HepG2 (cell line): Measurements from ENCODE around the gene COBLL1. TPM values are rescaled to one million over a fixed set of nuclear protein-coding genes. Genes with fewer than 3 reads are reported as not detected.

Experiments
- ATF3 ChIP-seq: sonication (generic); formaldehyde crosslinking; IDR thresholded peaks from 2 replicates; pipeline ENCODE4 v1.4.0; 2020; ENCODE audit warnings: missing genetic modification reagents
- CENPX ChIP-seq: sonication (generic); formaldehyde crosslinking; IDR thresholded peaks from 2 replicates; pipeline ENCODE4 v1.9.0; 2021; ENCODE audit warnings: mild to moderate bottlenecking, missing genetic modification reagents, moderate library complexity
- GFI1 ChIP-seq: sonication (generic); formaldehyde crosslinking; IDR thresholded peaks from 2 replicates; pipeline ENCODE4 v1.5.0; 2020; ENCODE audit warnings: missing genetic modification reagents, mild to moderate bottlenecking, borderline replicate concordance
- HOXD1 ChIP-seq: sonication (generic); formaldehyde crosslinking; IDR thresholded peaks from 2 replicates; pipeline ENCODE4 v1.5.0; 2020; ENCODE audit warnings: missing genetic modification reagents
- IKZF5 ChIP-seq: IDR thresholded peaks from 2 replicates; pipeline ENCODE4 v1.6.1; 2018; ENCODE audit warnings: missing genetic modification reagents, mild to moderate bottlenecking, missing compliant biosample characterization
- KMT2B ChIP-seq: IDR thresholded peaks from 2 replicates; pipeline ENCODE4 v1.6.1; 2016; ENCODE audit warnings: missing genetic modification reagents, missing compliant biosample characterization
- MEF2D ChIP-seq: sonication (generic); formaldehyde crosslinking; IDR thresholded peaks from 2 replicates; pipeline ENCODE4 v1.5.1; 2020; ENCODE audit warnings: mild to moderate bottlenecking, missing genetic modification reagents
- NAIF1 ChIP-seq: sonication (generic); formaldehyde crosslinking; IDR thresholded peaks from 2 replicates; pipeline ENCODE4 v1.5.0; 2020; ENCODE audit warnings: mild to moderate bottlenecking, missing genetic modification reagents, borderline replicate concordance
- PHF20 ChIP-seq: sonication (generic); formaldehyde crosslinking; IDR thresholded peaks from 2 replicates; pipeline ENCODE4 v1.5.0; 2020; ENCODE audit warnings: mild to moderate bottlenecking, missing genetic modification reagents
- RORA ChIP-seq: sonication (generic); formaldehyde crosslinking; IDR thresholded peaks from 2 replicates; pipeline ENCODE4 v1.5.0; 2020; ENCODE audit warnings: mild to moderate bottlenecking, missing genetic modification reagents, moderate library complexity
- SALL2 ChIP-seq: sonication (generic); formaldehyde crosslinking; IDR thresholded peaks from 2 replicates; pipeline ENCODE4 v1.8.1; 2023; ENCODE audit warnings: mild to moderate bottlenecking, missing genetic modification reagents, inconsistent platforms
- SOX13 ChIP-seq, 3 experiments: fragments of 450-650 bp in 1 of 3; sonication (generic) in 1 of 3; formaldehyde crosslinking in 1 of 3; IDR thresholded peaks in 2 of 3; conservative IDR thresholded peaks in 1 of 3; 2 replicates each; pipeline versions ENCODE4 v1.5.0 to v1.6.1; 2016 to 2020; ENCODE audit warnings: antibody characterized with exemption in 1 of 3, mild to moderate bottlenecking in 1 of 3, missing compliant biosample characterization in 1 of 3, missing genetic modification reagents in 1 of 3, moderate library complexity in 1 of 3
- SSRP1 ChIP-seq: IDR thresholded peaks from 2 replicates; pipeline ENCODE4 v1.6.1; 2016; ENCODE audit warnings: control low read depth
- TCF7L2 ChIP-seq: IDR thresholded peaks from 2 replicates; pipeline ENCODE4 v1.6.1; 2011; ENCODE audit warnings: mild to moderate bottlenecking, low read depth, low read length, moderate library complexity
- ZFP90 ChIP-seq: sonication (generic); formaldehyde crosslinking; IDR thresholded peaks from 2 replicates; pipeline ENCODE4 v1.8.0; 2022; ENCODE audit warnings: missing genetic modification reagents, mild to moderate bottlenecking, inconsistent platforms, borderline replicate concordance
- ZMYM2 ChIP-seq: sonication (generic); formaldehyde crosslinking; IDR thresholded peaks from 2 replicates; pipeline ENCODE4 v1.8.0; 2022; ENCODE audit warnings: mild to moderate bottlenecking, missing genetic modification reagents
- ZNF296 ChIP-seq: sonication (generic); formaldehyde crosslinking; conservative IDR thresholded peaks from 2 replicates; pipeline ENCODE4 v1.5.0; 2020; ENCODE audit warnings: mild to moderate bottlenecking, missing genetic modification reagents
- ZNF34 ChIP-seq: sonication (generic); formaldehyde crosslinking; IDR thresholded peaks from 2 replicates; pipeline ENCODE4 v1.4.0; 2020; ENCODE audit warnings: mild to moderate bottlenecking, missing genetic modification reagents, borderline replicate concordance
- ZNF460 ChIP-seq: sonication (generic); formaldehyde crosslinking; IDR thresholded peaks from 2 replicates; pipeline ENCODE4 v1.5.1; 2020; ENCODE audit warnings: missing genetic modification reagents, mild to moderate bottlenecking, borderline replicate concordance
- ZNF546 ChIP-seq: sonication (generic); formaldehyde crosslinking; conservative IDR thresholded peaks from 2 replicates; pipeline ENCODE4 v1.8.1; 2023; ENCODE audit warnings: mild to moderate bottlenecking, missing genetic modification reagents
- ZNF724P ChIP-seq: sonication (generic); formaldehyde crosslinking; IDR thresholded peaks from 2 replicates; pipeline ENCODE4 v1.8.0; 2022; ENCODE audit warnings: missing genetic modification reagents, borderline replicate concordance
- ZNF782 ChIP-seq: sonication (generic); formaldehyde crosslinking; IDR thresholded peaks from 2 replicates; pipeline ENCODE4 v1.4.0; 2020; ENCODE audit warnings: missing genetic modification reagents, mild to moderate bottlenecking, borderline replicate concordance
- ZNF850 ChIP-seq: sonication (generic); formaldehyde crosslinking; conservative IDR thresholded peaks from 2 replicates; pipeline ENCODE4 v1.9.0; 2021; ENCODE audit warnings: mild to moderate bottlenecking, missing genetic modification reagents
- ZNF891 ChIP-seq: sonication (generic); formaldehyde crosslinking; IDR thresholded peaks from 2 replicates; pipeline ENCODE4 v1.5.0; 2020; ENCODE audit warnings: mild to moderate bottlenecking, missing genetic modification reagents
- polyA plus RNA-seq, 8 experiments: library from polyadenylated mRNA; depleted of rRNA in 3 of 8; stranded (reverse) in 7 of 8; unstranded in 1 of 8; fragments of >200 nt; fragmentation: Illumina TruSeq in 4 of 8; extraction: Trizol in 4 of 8; gene quantifications; 2 replicates each; pipeline versions ENCODE4 v1.2.1 to v1.2.3, GENCODE V29; 2011 to 2016; ENCODE audit warnings: low read depth in 4 of 8, missing spikeins in 1 of 8, mixed read lengths in 1 of 8; ENCODE audit not compliant: insufficient read depth in 1 of 8
- total RNA-seq, 5 experiments: library from RNA; depleted of rRNA; stranded (reverse); fragments of >200 nt; fragmentation: Illumina TruSeq; extraction: Trizol; gene quantifications; 2 replicates each; pipeline ENCODE4 v1.2.3, GENCODE V29; 2016; ENCODE audit warnings: low read depth in 1 of 5
- TF ChIP-seq, protein P1 (sequence below): sonication (generic); formaldehyde crosslinking; IDR thresholded peaks from 2 replicates; pipeline ENCODE4 v1.8.1; 2023; ENCODE audit warnings: mild to moderate bottlenecking, missing genetic modification reagents

COBLL1 gene
- total and polyA plus RNA-seq, 2 of the 13 experiments (the other 11 are each of a cell fraction or from before 2014, with no cell fraction given) = 32.6 to 86.8 TPM

DNA sequence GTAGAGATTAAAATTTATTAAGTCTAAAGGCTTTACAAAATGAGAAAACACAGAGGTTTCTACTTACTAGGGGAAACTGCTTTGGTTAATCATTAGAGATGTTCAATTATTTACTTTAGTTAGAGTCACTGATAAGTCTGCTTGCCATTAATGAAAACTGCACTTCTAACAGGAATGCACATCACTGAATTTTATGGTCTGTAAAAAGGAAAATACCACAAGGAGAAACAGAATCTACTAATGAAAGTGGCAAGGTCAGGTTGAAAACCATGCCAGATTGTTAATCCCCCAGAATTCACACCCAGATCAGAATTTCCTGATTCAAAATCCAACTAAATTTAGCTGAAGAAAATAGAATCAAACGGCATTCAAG, 129.9 kb downstream of the COBLL1 start (continued):
- TF ChIP-seq CENPX (CRISPR knock-in tag) = no peak
- no peak for TF ChIP-seq PHF20 (CRISPR knock-in tag)
- TF ChIP-seq HOXD1 (CRISPR knock-in tag) = no peak
- TF ChIP-seq SALL2 (CRISPR knock-in tag) = no peak
- TF ChIP-seq KMT2B (CRISPR knock-in tag) = no peak
- TF ChIP-seq ZNF460 (CRISPR knock-in tag) = no peak
- TF ChIP-seq, protein P1, sequence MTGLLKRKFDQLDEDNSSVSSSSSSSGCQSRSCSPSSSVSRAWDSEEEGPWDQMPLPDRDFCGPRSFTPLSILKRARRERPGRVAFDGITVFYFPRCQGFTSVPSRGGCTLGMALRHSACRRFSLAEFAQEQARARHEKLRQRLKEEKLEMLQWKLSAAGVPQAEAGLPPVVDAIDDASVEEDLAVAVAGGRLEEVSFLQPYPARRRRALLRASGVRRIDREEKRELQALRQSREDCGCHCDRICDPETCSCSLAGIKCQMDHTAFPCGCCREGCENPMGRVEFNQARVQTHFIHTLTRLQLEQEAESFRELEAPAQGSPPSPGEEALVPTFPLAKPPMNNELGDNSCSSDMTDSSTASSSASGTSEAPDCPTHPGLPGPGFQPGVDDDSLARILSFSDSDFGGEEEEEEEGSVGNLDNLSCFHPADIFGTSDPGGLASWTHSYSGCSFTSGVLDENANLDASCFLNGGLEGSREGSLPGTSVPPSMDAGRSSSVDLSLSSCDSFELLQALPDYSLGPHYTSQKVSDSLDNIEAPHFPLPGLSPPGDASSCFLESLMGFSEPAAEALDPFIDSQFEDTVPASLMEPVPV (CRISPR knock-in tag) = 0 out of 2 replicates have a peak, but pooled peaks have one; percentile 5
- TF ChIP-seq RORA (CRISPR knock-in tag) = no peak
- TF ChIP-seq ZNF850 (CRISPR knock-in tag) = no peak
- TF ChIP-seq ZNF724P (CRISPR knock-in tag) = no peak
- no peak for TF ChIP-seq SSRP1
- TF ChIP-seq ZNF296 (CRISPR knock-in tag) = no peak
- no peak for TF ChIP-seq ATF3 (CRISPR knock-in tag)
- peak; percentile 53; the same call in 1 of the 2 replicates for TF ChIP-seq GFI1 (CRISPR knock-in tag)
- TF ChIP-seq IKZF5 = no peak; the same call in 1 of the 2 replicates
- TF ChIP-seq ZNF546 = no peak
- no peak for TF ChIP-seq ZFP90 (CRISPR knock-in tag)
- no peak for TF ChIP-seq NAIF1
- TF ChIP-seq ZNF34 (CRISPR knock-in tag) = no peak
- TF ChIP-seq SOX13 (IDR thresholded peaks at IDR 0.05) = no peak
- TF ChIP-seq SOX13 (CRISPR knock-in tag; conservative IDR thresholded peaks at IDR 0.05 in 1 of 2, IDR thresholded peaks at IDR 0.05 in 1 of 2) = peak in 1 of 2 experiments; percentile 80; a peak in 2 of 4 replicates
- TF ChIP-seq ZNF782 (CRISPR knock-in tag) = no peak
- no peak for TF ChIP-seq ZMYM2 (CRISPR knock-in tag)
- TF ChIP-seq MEF2D (CRISPR knock-in tag) = no peak
- peak; percentile 5; the same call in 1 of the 2 replicates for TF ChIP-seq TCF7L2
- TF ChIP-seq ZNF891 (CRISPR knock-in tag) = no peak
